Pancreas (tissue), 10 donors: ENCODE measurements around the gene ROPN1B. TPM values are rescaled to one million over a fixed set of nuclear protein-coding genes. Genes with fewer than 3 reads are reported as not detected.

Experiments
- ATAC-seq, 4 donors: fragments of 200-7000 bp; cut with Tn5 transposase; one replicate each; pipeline versions ENCODE4 v1.8.0 to v1.9.1; 2020; ENCODE audit warnings: mild to moderate bottlenecking in 4 of 4, moderate library complexity in 4 of 4
- DNase-seq, 6 donors: peaks; one replicate each; pipeline ENCODE4 v3.0.0-alpha.2; 2020
- FAIRE-seq: peaks from 2 replicates; lab custom pipeline; 2012; peaks lifted over from hg19 to GRCh38; lab: Jason Lieb, UNC
- H3K27ac ChIP-seq, 4 donors: fragments of 200-600 bp; sonication (generic); 1 replicate in 3 of 4; 2 replicates in 1 of 4; pipeline versions ENCODE4 v1.5.0 to v1.8.0; 2020
- H3K27me3 ChIP-seq, 4 donors: fragments of 200-600 bp; one replicate each; pipeline ENCODE4 v1.8.0; 2021
- H3K36me3 ChIP-seq, 3 donors: fragments of 200-600 bp; sonication (generic) in 1 of 3; one replicate each; pipeline versions ENCODE4 v1.5.0 to v1.8.0; 2020 to 2021
- H3K4me1 ChIP-seq, 3 donors: fragments of 200-600 bp; one replicate each; pipeline ENCODE4 v1.8.0; 2021
- H3K4me3 ChIP-seq, 4 donors: fragments of 200-600 bp; sonication (generic) in 2 of 4; one replicate each; pipeline versions ENCODE4 v1.5.0 to v1.8.0; 2020 to 2021
- H3K9me3 ChIP-seq, 4 donors: fragments of 200-600 bp; one replicate each; pipeline ENCODE4 v1.8.0; 2021
- CTCF ChIP-seq, 4 donors: fragments of 200-600 bp; sonication (generic) in 3 of 4; IDR thresholded peaks; one replicate each; pipeline versions ENCODE4 v1.5.0 to v1.8.0; 2021; ENCODE audit warnings: antibody characterized with exemption in 4 of 4
- WGBS, 2 donors: extraction: QIAGEN DNeasy Blood & Tissue Kit; methylation state at CpG; one replicate each; pipeline ENCODE4 v1.1.7; 2013; 5-methylcytosine and 5-hydroxymethylcytosine counted together
- intact Hi-C, 3 donors: fragments of 100-400 bp; cut with DNase I; formaldehyde crosslinking; loops; one replicate each; pipeline versions ENCODE4 v1.11.1 to v1.14.2; 2022
- polyA plus RNA-seq, 2 donors: library from polyadenylated mRNA; stranded (reverse); fragments of 200-250 nt; gene quantifications; one replicate each; pipeline ENCODE4 v1.2.3, GENCODE V29; 2013
- total RNA-seq, 6 donors: library from RNA; stranded (reverse); fragmentation: NEBNext Ultra II Directional in 4 of 6; extraction: Animal tissue kit (Norgen Biotek cat#: 25700) in 4 of 6; gene quantifications; one replicate each; pipeline versions ENCODE4 v1.2.1 to v1.2.4, GENCODE V29; 2021 to 2023
- donor health status: healthy with polysubstance abuse.
- donor health status: DM: no; HTN: no; CAD: no; lungs with moderate emphysema.
- donor health status: DM: no; HTN: no; CAD: no.
- donor health status: control.
- donor health status: control.
- donor health status: Bipolar disorder and iron deficiency.
- donor health status: DM: yes; HTN: yes; CAD: no.
- donor health status: DM: no; HTN: no; CAD: no.
- donor health status: DM: no; HTN: no; CAD: no.
- donor health status: DM: yes; HTN: yes; CAD: no.

ROPN1B gene
- total and polyA plus RNA-seq, 8 donors: 0.19 to 0.23 (median 0.20) TPM; not detected in 5

DNA sequence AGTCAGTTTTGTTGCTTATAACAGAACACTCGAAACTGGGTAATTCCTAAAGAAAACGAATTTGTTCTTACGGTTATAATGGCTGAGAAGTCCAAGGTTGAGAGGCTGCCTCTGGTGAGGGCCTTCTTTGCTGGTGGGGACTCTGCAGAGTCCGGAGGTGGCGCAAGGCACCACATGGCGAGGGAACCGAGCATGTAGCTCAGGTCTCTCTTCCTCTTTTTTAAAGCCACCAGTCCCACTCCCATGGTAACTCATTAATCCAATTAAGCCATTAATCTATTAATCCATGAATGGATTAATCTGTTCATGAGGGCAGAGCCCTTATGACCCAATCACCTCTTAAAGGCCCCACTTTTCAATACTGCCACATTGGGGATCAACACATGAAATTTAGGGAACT lies 50.0 kb downstream of the ROPN1B start:
- no peak for FAIRE-seq
- Histone ChIP-seq H3K27ac (no peak overlapping the region), H3K36me3 (no peaks in the 10 kb centered on the region), H3K9me3 (no peaks in the 10 kb centered on the region), H3K27me3 (no peaks in the 10 kb centered on the region), H3K4me3 (no peak overlapping the region), H3K4me1 (no peaks in the 10 kb centered on the region)
- TF ChIP-seq CTCF (IDR thresholded peaks at IDR 0.05): no peak
- WGBS, 2 donors: 87 to 88% methylated on average over 7 of the region's 7 CpGs
- ATAC-seq: no peak
- intact Hi-C loops: no loop called here
- DNase-seq: no peak

DNA sequence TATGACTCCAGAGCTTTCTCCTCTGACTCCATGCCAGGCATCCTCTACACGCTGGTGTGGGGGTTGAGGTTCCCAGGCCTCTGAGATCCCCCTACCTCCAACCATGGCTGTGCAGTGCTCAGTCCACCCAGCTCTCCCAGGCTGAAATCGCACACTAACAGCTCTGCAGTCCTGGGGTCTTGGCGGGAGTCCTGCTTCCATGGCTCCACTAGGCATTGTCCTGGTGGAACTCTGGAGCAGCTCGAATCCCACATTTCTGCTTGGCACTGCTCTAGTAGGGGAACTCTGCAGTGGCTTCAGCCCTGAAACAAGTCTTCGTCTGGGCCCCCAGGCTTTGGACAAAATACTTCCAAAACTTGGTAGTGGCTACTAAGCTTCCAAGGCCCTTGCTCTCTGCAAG lies 50.7 kb downstream of the ROPN1B start:
- no peaks in the 10 kb centered on the region for H3K27me3 ChIP-seq
- no peak for TF ChIP-seq CTCF (IDR thresholded peaks at IDR 0.05)
- H3K36me3 ChIP-seq: no peaks in the 10 kb centered on the region
- H3K27ac ChIP-seq: no peak overlapping the region
- no peaks in the 10 kb centered on the region for H3K4me1 ChIP-seq
- no peak for FAIRE-seq
- no peak for DNase-seq
- H3K9me3 ChIP-seq: no peaks in the 10 kb centered on the region
- 79 to 93% methylated on average over 5 of the region's 5 CpGs for WGBS, 2 donors
- intact Hi-C loops: no loop called here
- no peak for ATAC-seq
- no peak overlapping the region for H3K4me3 ChIP-seq

- no peak for DNase-seq
- H3K27me3 ChIP-seq: no peaks in the 10 kb centered on the region
- no peak for TF ChIP-seq CTCF (IDR thresholded peaks at IDR 0.05)
- no peak overlapping the region for H3K4me3 ChIP-seq
- H3K27ac ChIP-seq: no peak overlapping the region
- no peaks in the 10 kb centered on the region for H3K36me3 ChIP-seq
- H3K9me3 ChIP-seq: no peaks in the 10 kb centered on the region
- intact Hi-C loops: no loop called here
- WGBS, 2 donors: 76 to 88% methylated on average over 5 of the region's 5 CpGs
- no peaks in the 10 kb centered on the region for H3K4me1 ChIP-seq
- FAIRE-seq: no peak
- no peak for ATAC-seq
Observed at GRCh38 chr3:126021224-126021623, 52.2 kb downstream of the ROPN1B start.

DNA sequence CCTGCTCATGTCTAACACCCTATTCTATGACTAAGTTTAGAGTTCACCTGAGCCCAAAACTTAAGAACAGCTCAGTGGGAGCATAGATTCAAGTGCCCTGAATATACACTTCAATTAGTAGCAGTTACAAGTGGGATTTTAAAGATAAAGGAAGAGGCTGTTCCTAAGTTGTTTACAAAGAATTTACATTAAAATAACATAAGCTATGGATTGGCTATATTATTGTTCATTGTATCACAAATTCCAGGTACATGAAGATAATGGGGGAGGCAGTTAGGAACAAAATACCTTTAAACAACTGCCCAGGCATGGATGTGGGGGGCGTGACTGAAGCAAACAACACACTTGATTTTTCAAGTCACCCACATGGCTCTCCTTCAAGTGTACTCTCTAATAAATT lies 52.7 kb downstream of the ROPN1B start:
- no peak overlapping the region for H3K4me3 ChIP-seq
- no peak for TF ChIP-seq CTCF (IDR thresholded peaks at IDR 0.05)
- no peak for ATAC-seq
- no peak for FAIRE-seq
- H3K27ac ChIP-seq: no peak overlapping the region
- DNase-seq: no peak
- H3K36me3 ChIP-seq: no peaks in the 10 kb centered on the region
- no peaks in the 10 kb centered on the region for H3K4me1 ChIP-seq
- 93 to 95% methylated on average over 1 of the region's 1 CpG for WGBS, 2 donors
- intact Hi-C loops: no loop called here
- no peaks in the 10 kb centered on the region for H3K9me3 ChIP-seq
- H3K27me3 ChIP-seq: no peaks in the 10 kb centered on the region

DNA sequence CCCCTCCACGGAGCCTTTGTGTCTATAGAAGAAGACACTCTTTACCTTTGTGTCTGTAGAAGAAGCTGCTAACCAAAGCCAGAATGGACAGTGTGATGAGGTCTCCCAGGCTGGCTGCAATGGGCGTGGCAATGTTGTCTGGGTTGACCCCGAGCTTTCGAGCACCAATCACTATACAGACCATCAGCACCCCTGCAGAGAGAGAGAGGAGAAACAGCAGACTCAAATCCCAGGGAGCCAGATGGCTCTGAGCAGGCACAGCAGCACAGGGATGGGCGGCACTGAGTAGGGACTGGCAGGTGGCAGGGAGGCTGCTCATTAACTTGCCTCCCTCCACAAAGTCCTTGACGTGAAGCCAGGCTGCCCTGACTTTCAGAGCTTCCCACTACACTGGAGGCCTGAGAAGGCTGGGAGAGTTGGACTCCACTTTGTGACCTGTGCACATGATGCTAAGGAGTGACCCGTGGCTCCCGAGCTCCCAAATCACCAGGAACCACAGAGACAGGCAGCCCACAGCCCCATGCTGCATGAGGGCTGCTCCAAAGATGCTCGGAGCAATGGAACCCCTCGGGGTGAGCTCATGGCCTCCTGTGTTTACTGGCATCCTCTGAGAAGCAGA lies 53.9 kb downstream of the ROPN1B start:
- Histone ChIP-seq H3K9me3 (no peaks in the 10 kb centered on the region), H3K4me1 (no peaks in the 10 kb centered on the region), H3K4me3 (no peak overlapping the region), H3K36me3 (no peaks in the 10 kb centered on the region), H3K27me3 (no peaks in the 10 kb centered on the region), H3K27ac (no peak overlapping the region)
- intact Hi-C loops: no loop called here
- no peak for TF ChIP-seq CTCF (IDR thresholded peaks at IDR 0.05)
- WGBS, 2 donors: 84 to 87% methylated on average over 10 of the region's 10 CpGs
- no peak for FAIRE-seq
- ATAC-seq: no peak
- no peak for DNase-seq
